ENCODE measurements around the gene PTCHD1. TPM values are rescaled to one million over a fixed set of nuclear protein-coding genes. Genes with fewer than 3 reads are reported as not detected.

The PTCHD1 gene
- total and polyA plus RNA-seq, 4 donors, result under 0.01 to 0.02 (median under 0.01) TPM; not detected in 1

DNA sequence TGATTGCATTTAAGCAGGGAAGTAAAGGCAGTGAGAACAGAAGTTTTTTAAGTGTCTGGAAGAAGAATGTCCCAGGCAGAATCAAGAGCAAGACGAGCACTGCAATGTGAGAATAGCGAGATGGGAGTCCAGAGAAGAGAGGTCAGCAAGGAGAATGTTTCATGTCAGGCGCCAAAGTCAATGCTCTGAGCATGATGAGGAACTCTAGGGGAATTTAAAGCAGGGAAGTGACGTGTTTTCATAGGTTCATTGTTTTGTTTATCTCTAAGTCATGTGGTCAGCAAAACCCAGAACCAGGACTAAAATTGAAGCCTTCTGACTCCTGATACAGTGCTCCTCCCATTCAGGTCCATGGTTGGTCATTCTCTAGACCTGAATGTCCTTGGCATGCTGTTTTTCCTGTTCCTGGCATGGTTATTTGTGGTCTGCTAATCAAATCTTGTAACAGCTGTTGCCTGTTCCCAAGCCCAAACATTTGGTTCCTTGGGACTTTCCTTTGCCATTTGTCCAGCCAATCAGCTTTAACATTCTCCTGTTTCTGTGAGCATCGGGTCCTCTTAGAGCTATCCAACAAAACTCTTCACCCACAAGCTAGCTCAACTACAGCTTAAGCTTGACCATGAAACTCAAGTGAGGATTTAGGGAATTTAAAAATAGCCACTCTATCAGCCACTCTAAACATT lies 37.7 kb downstream of the PTCHD1 start:
- TF ChIP-seq TAF1 (conservative IDR thresholded peaks at IDR 0.05) (no peak), NR2F2 (IDR thresholded peaks at IDR 0.05) (no peak), YY1 (IDR thresholded peaks at IDR 0.05) (no peak), FOXA2 (IDR thresholded peaks at IDR 0.05) (no peak)
- Histone ChIP-seq H3K9me3 (ENCODE audit: control insufficient read depth in 4 of 4, low read length in 3 of 4) (no peaks in the 10 kb centered on the region), H3K9ac (ENCODE audit: low read depth in 1 of 2, low read length in 2 of 2) (no peak overlapping the region), H3K4me1 (ENCODE audit: control insufficient read depth in 4 of 4, insufficient read depth in 4 of 4, low read length in 3 of 4) (no peaks in the 10 kb centered on the region), H3K4me3 (ENCODE audit: low read depth in 1 of 3, low read length in 3 of 3) (no peak overlapping the region), H3K36me3 (ENCODE audit: control insufficient read depth in 4 of 4, insufficient read depth in 3 of 4, low read depth in 1 of 4, low read length in 3 of 4) (no peaks in the 10 kb centered on the region), H3K27ac (ENCODE audit: low read depth in 1 of 2, low read length in 2 of 2) (no peak overlapping the region), H3K27me3 (ENCODE audit: control insufficient read depth in 4 of 4, insufficient read depth in 4 of 4, low read length in 3 of 4) (peaks cover 0 to 7% (median 0%) of the 10 kb centered on the region in 4 donors)
- DNase-seq (ENCODE audit: low spot score), result no peak
- 69% methylated on average over 5 of the region's 5 CpGs for WGBS

DNA sequence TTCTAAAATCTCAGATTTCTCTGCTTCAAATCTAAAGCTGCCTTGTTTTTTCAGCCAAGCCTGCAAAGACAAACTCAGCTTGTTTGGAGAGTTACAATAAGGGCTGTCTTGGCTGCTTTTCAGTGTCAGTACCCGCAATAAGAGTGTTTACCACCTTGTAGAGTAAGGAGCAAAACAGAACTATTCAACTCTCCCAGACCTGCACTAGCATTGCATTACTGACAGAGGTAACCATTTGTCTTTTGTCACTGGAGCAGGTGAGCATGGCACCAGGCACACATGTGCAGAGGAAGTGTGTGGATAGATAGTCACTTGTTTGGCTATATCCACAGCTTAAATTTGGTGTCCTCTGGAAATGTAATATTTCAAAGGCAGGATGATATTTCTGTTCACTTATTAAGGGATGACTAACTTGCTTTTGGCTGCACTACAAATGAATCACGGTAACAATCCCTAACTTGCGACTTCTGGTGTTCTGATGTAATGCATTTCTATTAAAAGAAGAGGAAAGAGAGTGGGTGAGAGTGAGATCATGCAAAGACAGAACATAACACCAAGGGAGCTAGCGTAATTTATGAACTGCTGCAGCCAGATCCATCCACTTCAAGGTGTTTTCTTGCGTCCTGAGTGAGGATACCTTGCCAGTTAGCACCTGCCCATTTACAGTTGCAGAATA lies 38.6 kb downstream of the PTCHD1 start:
- H3K27me3 ChIP-seq (ENCODE audit: control insufficient read depth in 4 of 4, insufficient read depth in 4 of 4, low read length in 3 of 4), result peaks cover 0 to 7% (median 0%) of the 10 kb centered on the region in 4 donors
- no peaks in the 10 kb centered on the region for H3K36me3 ChIP-seq (ENCODE audit: control insufficient read depth in 4 of 4, insufficient read depth in 3 of 4, low read depth in 1 of 4, low read length in 3 of 4)
- no peak overlapping the region for H3K4me3 ChIP-seq (ENCODE audit: low read depth in 1 of 3, low read length in 3 of 3)
- TF ChIP-seq SP1 (IDR thresholded peaks at IDR 0.05) (no peak), HNF4G (IDR thresholded peaks at IDR 0.05) (no peak), GABPA (IDR thresholded peaks at IDR 0.05 in 1 of 2, conservative IDR thresholded peaks at IDR 0.05 in 1 of 2) (no peak), TAF1 (conservative IDR thresholded peaks at IDR 0.05) (no peak), YY1 (IDR thresholded peaks at IDR 0.05) (no peak)
- TF ChIP-seq, protein P1, sequence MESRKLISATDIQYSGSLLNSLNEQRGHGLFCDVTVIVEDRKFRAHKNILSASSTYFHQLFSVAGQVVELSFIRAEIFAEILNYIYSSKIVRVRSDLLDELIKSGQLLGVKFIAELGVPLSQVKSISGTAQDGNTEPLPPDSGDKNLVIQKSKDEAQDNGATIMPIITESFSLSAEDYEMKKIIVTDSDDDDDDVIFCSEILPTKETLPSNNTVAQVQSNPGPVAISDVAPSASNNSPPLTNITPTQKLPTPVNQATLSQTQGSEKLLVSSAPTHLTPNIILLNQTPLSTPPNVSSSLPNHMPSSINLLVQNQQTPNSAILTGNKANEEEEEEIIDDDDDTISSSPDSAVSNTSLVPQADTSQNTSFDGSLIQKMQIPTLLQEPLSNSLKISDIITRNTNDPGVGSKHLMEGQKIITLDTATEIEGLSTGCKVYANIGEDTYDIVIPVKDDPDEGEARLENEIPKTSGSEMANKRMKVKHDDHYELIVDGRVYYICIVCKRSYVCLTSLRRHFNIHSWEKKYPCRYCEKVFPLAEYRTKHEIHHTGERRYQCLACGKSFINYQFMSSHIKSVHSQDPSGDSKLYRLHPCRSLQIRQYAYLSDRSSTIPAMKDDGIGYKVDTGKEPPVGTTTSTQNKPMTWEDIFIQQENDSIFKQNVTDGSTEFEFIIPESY (IDR thresholded peaks at IDR 0.05), result no peak
- TF ChIP-seq, protein P2, sequence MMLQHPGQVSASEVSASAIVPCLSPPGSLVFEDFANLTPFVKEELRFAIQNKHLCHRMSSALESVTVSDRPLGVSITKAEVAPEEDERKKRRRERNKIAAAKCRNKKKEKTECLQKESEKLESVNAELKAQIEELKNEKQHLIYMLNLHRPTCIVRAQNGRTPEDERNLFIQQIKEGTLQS (IDR thresholded peaks at IDR 0.05), result no peak
- 70% methylated on average over 5 of the region's 5 CpGs for WGBS
- no peak overlapping the region for H3K9ac ChIP-seq (ENCODE audit: low read depth in 1 of 2, low read length in 2 of 2)
- H3K4me1 ChIP-seq (ENCODE audit: control insufficient read depth in 4 of 4, insufficient read depth in 4 of 4, low read length in 3 of 4), result no peaks in the 10 kb centered on the region
- H3K27ac ChIP-seq (ENCODE audit: low read depth in 1 of 2, low read length in 2 of 2), result no peak overlapping the region
- H3K9me3 ChIP-seq (ENCODE audit: control insufficient read depth in 4 of 4, low read length in 3 of 4), result no peaks in the 10 kb centered on the region
- no peak for DNase-seq (ENCODE audit: low spot score)

DNA sequence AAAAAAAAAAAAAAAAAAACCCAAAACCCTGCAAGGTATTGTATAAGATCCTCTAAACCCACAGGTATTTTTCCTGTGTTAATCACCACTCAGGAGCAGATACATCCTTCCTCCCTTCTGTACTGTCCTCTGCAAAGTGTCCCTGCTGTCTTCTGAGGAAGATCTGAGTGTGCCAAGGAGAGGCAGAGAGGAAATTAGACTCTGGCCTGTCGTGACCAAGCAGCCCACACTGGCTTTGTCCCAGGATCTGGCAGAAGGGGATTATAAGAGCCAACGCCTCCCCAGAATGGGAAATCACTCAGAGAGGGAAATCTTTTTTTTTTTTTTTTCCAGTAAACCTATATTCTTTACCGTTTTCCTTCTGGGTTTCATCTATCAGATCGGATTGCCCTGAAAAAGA lies 39.6 kb downstream of the PTCHD1 start:
- peaks cover 0 to 7% (median 0%) of the 10 kb centered on the region in 4 donors for H3K27me3 ChIP-seq (ENCODE audit: control insufficient read depth in 4 of 4, insufficient read depth in 4 of 4, low read length in 3 of 4)
- H3K27ac ChIP-seq (ENCODE audit: low read depth in 1 of 2, low read length in 2 of 2), result no peak overlapping the region
- no peaks in the 10 kb centered on the region for H3K4me1 ChIP-seq (ENCODE audit: control insufficient read depth in 4 of 4, insufficient read depth in 4 of 4, low read length in 3 of 4)
- no peak overlapping the region for H3K4me3 ChIP-seq (ENCODE audit: low read depth in 1 of 3, low read length in 3 of 3)
- H3K36me3 ChIP-seq (ENCODE audit: control insufficient read depth in 4 of 4, insufficient read depth in 3 of 4, low read depth in 1 of 4, low read length in 3 of 4), result no peaks in the 10 kb centered on the region
- H3K9me3 ChIP-seq (ENCODE audit: control insufficient read depth in 4 of 4, low read length in 3 of 4), result no peaks in the 10 kb centered on the region
- no peak overlapping the region for H3K9ac ChIP-seq (ENCODE audit: low read depth in 1 of 2, low read length in 2 of 2)
- no peak for DNase-seq (ENCODE audit: low spot score)
- WGBS, result 50% methylated on average over 4 of the region's 4 CpGs
- TF ChIP-seq FOXA2 (IDR thresholded peaks at IDR 0.05) (no peak), FOXA1 (IDR thresholded peaks at IDR 0.05) (no peak), RAD21 (IDR thresholded peaks at IDR 0.05) (no peak), EGR1 (IDR thresholded peaks at IDR 0.05; ENCODE audit: low read depth in 2 of 2) (no peak), JUND (IDR thresholded peaks at IDR 0.05) (no peak), TAF1 (conservative IDR thresholded peaks at IDR 0.05) (no peak), YY1 (IDR thresholded peaks at IDR 0.05) (no peak), RXRA (IDR thresholded peaks at IDR 0.05) (no peak)
- TF ChIP-seq, protein P3, sequence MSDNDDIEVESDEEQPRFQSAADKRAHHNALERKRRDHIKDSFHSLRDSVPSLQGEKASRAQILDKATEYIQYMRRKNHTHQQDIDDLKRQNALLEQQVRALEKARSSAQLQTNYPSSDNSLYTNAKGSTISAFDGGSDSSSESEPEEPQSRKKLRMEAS (IDR thresholded peaks at IDR 0.05), result no peak
- TF ChIP-seq, protein P1 (IDR thresholded peaks at IDR 0.05), result no peak
- TF ChIP-seq, protein P4, sequence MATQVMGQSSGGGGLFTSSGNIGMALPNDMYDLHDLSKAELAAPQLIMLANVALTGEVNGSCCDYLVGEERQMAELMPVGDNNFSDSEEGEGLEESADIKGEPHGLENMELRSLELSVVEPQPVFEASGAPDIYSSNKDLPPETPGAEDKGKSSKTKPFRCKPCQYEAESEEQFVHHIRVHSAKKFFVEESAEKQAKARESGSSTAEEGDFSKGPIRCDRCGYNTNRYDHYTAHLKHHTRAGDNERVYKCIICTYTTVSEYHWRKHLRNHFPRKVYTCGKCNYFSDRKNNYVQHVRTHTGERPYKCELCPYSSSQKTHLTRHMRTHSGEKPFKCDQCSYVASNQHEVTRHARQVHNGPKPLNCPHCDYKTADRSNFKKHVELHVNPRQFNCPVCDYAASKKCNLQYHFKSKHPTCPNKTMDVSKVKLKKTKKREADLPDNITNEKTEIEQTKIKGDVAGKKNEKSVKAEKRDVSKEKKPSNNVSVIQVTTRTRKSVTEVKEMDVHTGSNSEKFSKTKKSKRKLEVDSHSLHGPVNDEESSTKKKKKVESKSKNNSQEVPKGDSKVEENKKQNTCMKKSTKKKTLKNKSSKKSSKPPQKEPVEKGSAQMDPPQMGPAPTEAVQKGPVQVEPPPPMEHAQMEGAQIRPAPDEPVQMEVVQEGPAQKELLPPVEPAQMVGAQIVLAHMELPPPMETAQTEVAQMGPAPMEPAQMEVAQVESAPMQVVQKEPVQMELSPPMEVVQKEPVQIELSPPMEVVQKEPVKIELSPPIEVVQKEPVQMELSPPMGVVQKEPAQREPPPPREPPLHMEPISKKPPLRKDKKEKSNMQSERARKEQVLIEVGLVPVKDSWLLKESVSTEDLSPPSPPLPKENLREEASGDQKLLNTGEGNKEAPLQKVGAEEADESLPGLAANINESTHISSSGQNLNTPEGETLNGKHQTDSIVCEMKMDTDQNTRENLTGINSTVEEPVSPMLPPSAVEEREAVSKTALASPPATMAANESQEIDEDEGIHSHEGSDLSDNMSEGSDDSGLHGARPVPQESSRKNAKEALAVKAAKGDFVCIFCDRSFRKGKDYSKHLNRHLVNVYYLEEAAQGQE (IDR thresholded peaks at IDR 0.05), result no peak
- TF ChIP-seq, protein P5, sequence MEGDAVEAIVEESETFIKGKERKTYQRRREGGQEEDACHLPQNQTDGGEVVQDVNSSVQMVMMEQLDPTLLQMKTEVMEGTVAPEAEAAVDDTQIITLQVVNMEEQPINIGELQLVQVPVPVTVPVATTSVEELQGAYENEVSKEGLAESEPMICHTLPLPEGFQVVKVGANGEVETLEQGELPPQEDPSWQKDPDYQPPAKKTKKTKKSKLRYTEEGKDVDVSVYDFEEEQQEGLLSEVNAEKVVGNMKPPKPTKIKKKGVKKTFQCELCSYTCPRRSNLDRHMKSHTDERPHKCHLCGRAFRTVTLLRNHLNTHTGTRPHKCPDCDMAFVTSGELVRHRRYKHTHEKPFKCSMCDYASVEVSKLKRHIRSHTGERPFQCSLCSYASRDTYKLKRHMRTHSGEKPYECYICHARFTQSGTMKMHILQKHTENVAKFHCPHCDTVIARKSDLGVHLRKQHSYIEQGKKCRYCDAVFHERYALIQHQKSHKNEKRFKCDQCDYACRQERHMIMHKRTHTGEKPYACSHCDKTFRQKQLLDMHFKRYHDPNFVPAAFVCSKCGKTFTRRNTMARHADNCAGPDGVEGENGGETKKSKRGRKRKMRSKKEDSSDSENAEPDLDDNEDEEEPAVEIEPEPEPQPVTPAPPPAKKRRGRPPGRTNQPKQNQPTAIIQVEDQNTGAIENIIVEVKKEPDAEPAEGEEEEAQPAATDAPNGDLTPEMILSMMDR (IDR thresholded peaks at IDR 0.05; ENCODE audit: low read depth, low read length, missing input control), result no peak
